Lower lobe of right lung (tissue), 2 donors: ENCODE results near the gene TMEM61. TPM values are rescaled to one million over a fixed set of nuclear protein-coding genes. Genes with fewer than 3 reads are reported as not detected.

Experiments used
- ATAC-seq, 2 donors: fragments of 200-7000 bp; cut with Tn5 transposase; one replicate each; pipeline ENCODE4 v1.9.1; 2020 to 2022; ENCODE audit warnings: mild to moderate bottlenecking in 2 of 2, moderate library complexity in 2 of 2
- DNase-seq: peaks from one replicate; pipeline ENCODE4 v3.0.0-alpha.2; 2020
- H3K27ac ChIP-seq: fragments of 200-600 bp; one replicate; pipeline ENCODE4 v1.8.0; 2022
- H3K27me3 ChIP-seq: fragments of 200-600 bp; one replicate; pipeline ENCODE4 v1.8.0; 2022; ENCODE audit warnings: low read depth
- H3K36me3 ChIP-seq: fragments of 200-600 bp; one replicate; pipeline ENCODE4 v1.8.0; 2022; ENCODE audit warnings: mild to moderate bottlenecking
- H3K4me1 ChIP-seq: fragments of 200-600 bp; one replicate; pipeline ENCODE4 v1.8.0; 2022
- H3K4me3 ChIP-seq: fragments of 200-600 bp; one replicate; pipeline ENCODE4 v1.8.0; 2022; ENCODE audit warnings: mild to moderate bottlenecking
- H3K9me3 ChIP-seq: fragments of 200-600 bp; one replicate; pipeline ENCODE4 v1.8.0; 2022
- intact Hi-C: fragments of 100-400 bp; cut with DNase I; formaldehyde crosslinking; loops from one replicate; pipeline ENCODE4 v1.11.0; 2022
- total RNA-seq: library from RNA; stranded (reverse); fragmentation: NEBNext Ultra II Directional; extraction: Animal tissue kit (Norgen Biotek cat#: 25700); gene quantifications from one replicate; pipeline ENCODE4 v1.2.1, GENCODE V29; 2021
- TF ChIP-seq, protein P1 (sequence below): fragments of 200-600 bp; IDR thresholded peaks from one replicate; pipeline ENCODE4 v1.8.0; 2022; ENCODE audit warnings: antibody characterized with exemption, mild to moderate bottlenecking
- donor health status: DM: no; HTN: yes; CAD: no; lungs with severe emphysema.

TMEM61 gene
- total RNA-seq, 1 donor from 2014 or later = 2.7 TPM

DNA sequence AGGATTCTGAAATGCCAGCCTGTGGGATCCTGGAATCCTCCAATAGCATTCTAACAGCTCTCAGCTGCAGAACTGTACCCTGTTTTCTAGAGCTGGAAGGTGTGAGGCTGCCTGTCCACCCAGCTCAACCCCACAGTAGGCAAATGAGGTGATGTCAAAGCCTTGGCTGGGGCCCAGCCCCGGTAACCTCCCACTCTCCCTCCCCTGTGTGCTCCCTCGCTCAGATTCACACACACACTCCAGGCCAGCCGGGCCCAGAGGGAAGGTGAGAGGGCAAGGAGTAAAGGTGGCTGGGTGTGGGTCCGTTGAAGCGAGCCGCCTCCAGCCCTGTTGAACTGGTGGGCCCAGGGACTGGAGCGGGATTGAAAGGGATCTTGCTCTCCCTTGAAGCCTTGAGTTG lies 18.2 kb downstream of the TMEM61 start, which contains the start of gene BSND:
Gene BSND (plus strand): TSS at position 257 of the 400 bp plus-strand sequence. CDS start 254 bp downstream, outside the sequence.
- DNase-seq = no peak
- Histone ChIP-seq H3K9me3 (no peaks in the 10 kb centered on the region), H3K4me3 (no peak within 1 kb of the TSS), H3K27me3 (peaks cover 35% of the 10 kb centered on the region), H3K36me3 (no peaks in the 10 kb centered on the region), H3K27ac (no peak within 1 kb of the TSS), H3K4me1 (peaks cover 11% of the 10 kb centered on the region)
- no peak for ATAC-seq
- intact Hi-C loops = no loop called here
- TF ChIP-seq, protein P1, sequence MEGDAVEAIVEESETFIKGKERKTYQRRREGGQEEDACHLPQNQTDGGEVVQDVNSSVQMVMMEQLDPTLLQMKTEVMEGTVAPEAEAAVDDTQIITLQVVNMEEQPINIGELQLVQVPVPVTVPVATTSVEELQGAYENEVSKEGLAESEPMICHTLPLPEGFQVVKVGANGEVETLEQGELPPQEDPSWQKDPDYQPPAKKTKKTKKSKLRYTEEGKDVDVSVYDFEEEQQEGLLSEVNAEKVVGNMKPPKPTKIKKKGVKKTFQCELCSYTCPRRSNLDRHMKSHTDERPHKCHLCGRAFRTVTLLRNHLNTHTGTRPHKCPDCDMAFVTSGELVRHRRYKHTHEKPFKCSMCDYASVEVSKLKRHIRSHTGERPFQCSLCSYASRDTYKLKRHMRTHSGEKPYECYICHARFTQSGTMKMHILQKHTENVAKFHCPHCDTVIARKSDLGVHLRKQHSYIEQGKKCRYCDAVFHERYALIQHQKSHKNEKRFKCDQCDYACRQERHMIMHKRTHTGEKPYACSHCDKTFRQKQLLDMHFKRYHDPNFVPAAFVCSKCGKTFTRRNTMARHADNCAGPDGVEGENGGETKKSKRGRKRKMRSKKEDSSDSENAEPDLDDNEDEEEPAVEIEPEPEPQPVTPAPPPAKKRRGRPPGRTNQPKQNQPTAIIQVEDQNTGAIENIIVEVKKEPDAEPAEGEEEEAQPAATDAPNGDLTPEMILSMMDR = no peak

DNA sequence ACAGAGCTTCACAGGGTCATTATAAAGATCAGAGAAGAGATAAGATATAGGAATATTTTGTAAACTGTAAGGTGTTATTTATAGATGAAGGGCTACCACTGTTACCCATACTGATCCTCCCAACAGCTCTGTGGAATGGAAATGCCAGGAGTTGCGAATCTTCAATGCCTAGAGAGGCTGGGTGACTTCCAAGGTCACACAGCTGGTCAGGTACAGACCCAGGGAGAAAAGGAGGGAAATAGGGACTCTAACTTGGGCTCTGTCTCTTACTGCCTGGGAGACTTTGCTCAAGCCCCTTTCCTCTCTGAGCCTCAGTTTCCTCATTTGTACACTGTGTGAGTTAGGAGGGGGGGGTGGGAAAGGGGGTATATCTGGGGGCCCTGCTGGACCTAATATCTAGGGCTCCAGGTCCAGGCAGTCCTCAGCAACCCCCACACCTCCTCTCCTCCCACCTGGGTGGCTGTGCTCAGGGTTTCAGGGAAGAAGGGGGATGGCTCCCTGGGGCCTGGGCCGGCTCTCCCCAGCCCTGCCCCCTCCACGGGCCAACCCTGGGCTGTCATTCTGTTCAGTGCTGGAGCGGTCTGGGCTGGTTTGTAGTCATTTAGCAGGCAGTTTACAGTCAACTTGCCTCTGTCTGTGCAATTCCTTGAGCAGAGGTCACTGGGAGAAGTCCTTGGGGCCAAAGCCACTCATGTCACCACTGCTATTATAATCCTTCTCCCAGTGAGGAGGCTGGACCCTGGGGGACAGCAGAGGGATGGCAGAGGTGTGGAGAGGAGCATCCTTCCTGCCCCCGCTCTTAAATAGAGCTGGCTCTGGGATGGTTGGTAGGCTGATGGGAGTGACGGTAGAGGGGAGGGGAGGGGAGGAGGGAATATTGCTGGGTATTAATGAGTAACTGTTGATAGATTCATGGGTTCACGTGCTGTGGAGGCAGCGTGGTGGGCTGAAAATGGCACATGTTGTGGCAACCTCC lies 20.0 kb downstream of the TMEM61 start:
- DNase-seq (no peak), ATAC-seq (no peak)
- Histone ChIP-seq H3K9me3 (no peaks in the 10 kb centered on the region), H3K4me3 (no peak overlapping the region), H3K4me1 (peaks cover 11% of the 10 kb centered on the region), H3K27ac (no peak overlapping the region), H3K27me3 (peaks cover 35% of the 10 kb centered on the region), H3K36me3 (no peaks in the 10 kb centered on the region)
- intact Hi-C loops = no loop called here
- TF ChIP-seq, protein P1 = no peak

DNA sequence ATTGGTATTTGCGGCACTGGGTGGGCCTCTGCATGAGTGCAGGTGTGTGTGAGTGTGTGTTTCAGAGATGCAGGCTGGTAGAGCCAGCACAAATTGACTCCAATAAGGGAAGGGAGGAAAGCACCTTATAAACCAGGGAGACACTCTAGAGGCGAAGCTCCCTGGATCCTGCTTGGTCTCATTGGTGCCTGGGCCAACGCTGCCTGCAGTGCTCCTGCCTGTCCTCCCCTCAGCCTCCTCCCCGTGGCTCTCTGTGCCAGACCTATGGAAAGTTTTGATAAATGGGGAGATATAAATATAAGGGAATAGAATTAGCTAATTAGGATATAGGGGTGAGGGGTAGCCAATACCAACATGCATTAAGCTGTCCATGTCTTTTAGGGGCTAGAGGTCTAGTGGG lies 20.9 kb downstream of the TMEM61 start:
- H3K36me3 ChIP-seq = no peaks in the 10 kb centered on the region
- no peak overlapping the region for H3K27ac ChIP-seq
- DNase-seq (no peak), ATAC-seq (no peak)
- peaks cover 9% of the 10 kb centered on the region for H3K4me1 ChIP-seq
- intact Hi-C loops = no loop called here
- H3K4me3 ChIP-seq = no peak overlapping the region
- H3K27me3 ChIP-seq = peaks cover 29% of the 10 kb centered on the region
- TF ChIP-seq, protein P1 = no peak
- no peaks in the 10 kb centered on the region for H3K9me3 ChIP-seq

DNA sequence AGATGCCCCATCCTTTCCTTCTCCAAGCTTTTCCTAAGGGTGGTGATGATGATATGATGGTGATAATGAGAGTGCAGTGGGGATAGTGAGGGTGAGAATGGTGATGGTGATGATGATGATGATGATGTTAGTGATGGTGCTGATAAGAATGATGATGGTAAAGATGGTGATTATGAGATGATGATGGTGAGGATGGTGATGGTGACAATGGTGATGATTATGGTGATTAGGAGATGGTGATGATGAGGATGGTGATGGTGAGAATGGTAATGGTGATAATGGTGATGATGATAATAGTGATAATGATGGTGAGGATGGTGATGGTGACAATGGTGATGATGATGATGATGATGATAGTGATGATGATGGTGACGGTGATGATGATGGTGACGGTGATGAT lies 22.3 kb downstream of the TMEM61 start:
- no peak overlapping the region for H3K4me3 ChIP-seq
- H3K36me3 ChIP-seq = no peaks in the 10 kb centered on the region
- H3K4me1 ChIP-seq = no peaks in the 10 kb centered on the region
- ATAC-seq (no peak), DNase-seq (no peak)
- TF ChIP-seq, protein P1 = no peak
- intact Hi-C loops = no loop called here
- no peaks in the 10 kb centered on the region for H3K9me3 ChIP-seq
- peaks cover 16% of the 10 kb centered on the region for H3K27me3 ChIP-seq
- no peak overlapping the region for H3K27ac ChIP-seq

DNA sequence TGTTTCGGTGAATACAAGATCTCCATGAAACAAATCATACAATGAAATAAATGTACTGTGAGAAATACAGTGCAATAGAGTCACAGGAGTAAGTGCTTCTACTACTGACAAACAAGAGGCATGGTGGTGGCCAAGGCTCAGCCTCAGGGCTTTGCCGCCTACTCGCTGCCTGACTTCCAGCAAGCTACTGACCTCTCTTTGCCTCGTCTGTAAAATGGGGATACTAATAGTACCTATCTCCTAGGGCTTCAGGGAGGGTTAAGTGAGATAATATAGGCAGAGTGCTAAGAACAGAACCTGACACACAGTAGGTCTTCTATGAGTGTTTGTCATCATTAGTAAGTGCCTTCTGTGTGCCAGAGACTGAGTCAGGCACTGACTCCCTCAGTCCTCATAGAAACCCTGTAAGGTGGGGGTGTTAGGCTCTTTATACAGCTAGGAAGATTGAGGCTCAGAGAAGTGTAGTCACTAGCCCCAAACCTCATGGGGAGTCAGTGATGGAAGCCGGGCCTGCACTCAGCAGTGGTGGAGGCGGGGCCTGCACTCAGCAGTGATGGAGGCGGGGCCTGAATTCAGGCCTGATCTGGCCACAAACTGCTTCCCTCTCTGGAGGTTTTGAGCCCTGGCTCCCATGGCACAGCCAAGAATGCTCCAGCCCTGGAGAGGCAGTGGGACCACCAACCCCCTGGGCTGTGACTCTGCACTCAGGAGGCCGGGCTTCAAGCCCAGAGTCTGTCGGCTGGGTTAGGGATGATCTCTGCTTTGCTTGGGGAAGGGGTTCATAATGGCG lies 25.1 kb downstream of the TMEM61 start:
- intact Hi-C loops = no loop called here
- Histone ChIP-seq H3K27ac (no peak overlapping the region), H3K4me1 (no peaks in the 10 kb centered on the region), H3K36me3 (no peaks in the 10 kb centered on the region), H3K4me3 (no peak overlapping the region), H3K27me3 (no peaks in the 10 kb centered on the region), H3K9me3 (no peaks in the 10 kb centered on the region)
- no peak for ATAC-seq
- TF ChIP-seq, protein P1 = no peak
- DNase-seq = no peak
